ENCODE results near the gene TBCK.

- no peak for TF ChIP-seq POLR2A (IDR thresholded peaks at IDR 0.05)
- TF ChIP-seq CTCF (IDR thresholded peaks at IDR 0.05): no peak
These were observed 57.6 kb downstream of the TBCK start for GRCh38 chr4:106258145-106259045.
